Mesenchymal stem cell (in vitro differentiated cells and primary cell): ENCODE measurements around the gene GATB.

Experiments used
- DNase-seq: peaks from one replicate; pipeline ENCODE4 v3.0.0-alpha.2; 2013
- H2AFZ ChIP-seq: one replicate; pipeline ENCODE4 v1.6.1; 2013; ENCODE audit warnings: low read depth, mild to moderate bottlenecking, control low read depth, inconsistent platforms, low read length, moderate library complexity
- H2AK5ac ChIP-seq: 2 replicates; pipeline ENCODE4 v1.6.1; 2013; ENCODE audit warnings: low read length, moderate library complexity, mild to moderate bottlenecking, inconsistent platforms; ENCODE audit not compliant: severe bottlenecking
- H2BK120ac ChIP-seq: one replicate; pipeline ENCODE4 v1.6.1; 2013; ENCODE audit warnings: low read depth, mild to moderate bottlenecking, inconsistent platforms, low read length, moderate library complexity
- H2BK12ac ChIP-seq, 2 experiments: one replicate each; pipeline ENCODE4 v1.6.1; 2013; ENCODE audit warnings: inconsistent platforms in 2 of 2, low read length in 2 of 2, mild to moderate bottlenecking in 2 of 2, moderate library complexity in 2 of 2, control low read depth in 1 of 2
- H2BK15ac ChIP-seq: one replicate; pipeline ENCODE4 v1.6.1; 2013; ENCODE audit warnings: mild to moderate bottlenecking, low read depth, inconsistent platforms; ENCODE audit not compliant: poor library complexity, severe bottlenecking
- H2BK5ac ChIP-seq: 2 replicates; pipeline ENCODE4 v1.6.1; 2013; ENCODE audit warnings: low read depth, mild to moderate bottlenecking, low read length, control low read depth, inconsistent platforms; ENCODE audit not compliant: poor library complexity, severe bottlenecking
- H3K14ac ChIP-seq, 2 experiments: one replicate each; pipeline ENCODE4 v1.6.1; 2013; ENCODE audit warnings: inconsistent platforms in 2 of 2, low read length in 2 of 2, control low read depth in 1 of 2, mild to moderate bottlenecking in 1 of 2, moderate library complexity in 1 of 2
- H3K18ac ChIP-seq, 2 experiments: one replicate each; pipeline ENCODE4 v1.6.1; 2013; ENCODE audit warnings: inconsistent platforms in 2 of 2, low read length in 2 of 2, control low read depth in 1 of 2, low read depth in 1 of 2, mild to moderate bottlenecking in 1 of 2
- H3K23ac ChIP-seq, 2 experiments: one replicate each; pipeline ENCODE4 v1.6.1; 2013; ENCODE audit warnings: inconsistent platforms in 2 of 2, low read length in 2 of 2, mild to moderate bottlenecking in 2 of 2, moderate library complexity in 2 of 2, control low read depth in 1 of 2
- H3K27ac ChIP-seq: 2 replicates; pipeline ENCODE4 v1.5.1; 2013; ENCODE audit warnings: mild to moderate bottlenecking, moderate library complexity, low read length, control low read depth, inconsistent platforms; ENCODE audit not compliant: poor library complexity, severe bottlenecking
- H3K27me3 ChIP-seq, 2 experiments: 2 replicates each; pipeline versions ENCODE4 v1.6.1 to v1.7.0; 2013; ENCODE audit warnings: low read length in 2 of 2, mild to moderate bottlenecking in 2 of 2, moderate library complexity in 2 of 2, control low read depth in 1 of 2, inconsistent platforms in 1 of 2; ENCODE audit not compliant: control insufficient read depth in 1 of 2, insufficient read depth in 1 of 2
- H3K36me3 ChIP-seq, 2 experiments: 2 replicates each; pipeline versions ENCODE4 v1.6.1 to v1.7.0; 2013; ENCODE audit warnings: low read length in 2 of 2, control low read depth in 1 of 2, inconsistent platforms in 1 of 2, low read depth in 1 of 2, mild to moderate bottlenecking in 1 of 2; ENCODE audit not compliant: insufficient read depth in 2 of 2, control insufficient read depth in 1 of 2
- H3K4ac ChIP-seq, 2 experiments: one replicate each; pipeline ENCODE4 v1.6.1; 2013; ENCODE audit warnings: inconsistent platforms in 2 of 2, low read length in 2 of 2, mild to moderate bottlenecking in 2 of 2, moderate library complexity in 2 of 2, control low read depth in 1 of 2, low read depth in 1 of 2
- H3K4me1 ChIP-seq: 2 replicates; pipeline ENCODE4 v1.6.1; 2013; ENCODE audit warnings: low read depth, low read length, control low read depth; ENCODE audit not compliant: control insufficient read depth, insufficient read depth
- H3K4me2 ChIP-seq: 2 replicates; pipeline ENCODE4 v1.6.1; 2013; ENCODE audit warnings: low read length, mild to moderate bottlenecking, inconsistent platforms; ENCODE audit not compliant: poor library complexity, severe bottlenecking
- H3K4me3 ChIP-seq, 2 experiments: 2 replicates each; pipeline versions ENCODE4 v1.5.1 to v1.7.0; 2013; ENCODE audit warnings: low read length in 2 of 2, mild to moderate bottlenecking in 2 of 2, control low read depth in 1 of 2, low read depth in 1 of 2; ENCODE audit not compliant: insufficient read depth in 1 of 2
- H3K79me1 ChIP-seq: replicated peaks from 2 replicates; pipeline ENCODE4 v1.6.1; 2013; ENCODE audit warnings: mild to moderate bottlenecking, control low read depth, low read length, inconsistent platforms; ENCODE audit not compliant: poor library complexity, severe bottlenecking
- H3K9ac ChIP-seq: 2 replicates; pipeline ENCODE4 v1.7.0; 2013; ENCODE audit warnings: mild to moderate bottlenecking, low read length, moderate library complexity
- H3K9me3 ChIP-seq: 2 replicates; pipeline ENCODE4 v1.7.0; 2013; ENCODE audit warnings: mild to moderate bottlenecking, low read length; ENCODE audit not compliant: control insufficient read depth
- H4K8ac ChIP-seq: one replicate; pipeline ENCODE4 v1.6.1; 2013; ENCODE audit warnings: inconsistent platforms, mild to moderate bottlenecking, low read length, moderate library complexity
- H4K91ac ChIP-seq: one replicate; pipeline ENCODE4 v1.6.1; 2013; ENCODE audit warnings: mild to moderate bottlenecking, low read length, inconsistent platforms
- WGBS: methylation state at CpG from one replicate; pipeline ENCODE4 v1.1.7; 2013; ENCODE audit warnings: mixed read lengths; 5-methylcytosine and 5-hydroxymethylcytosine counted together

GATB gene

GRCh38 chr4:151669990-151670389 lies 90.8 kb downstream of the GATB start:
- Histone ChIP-seq H3K4me1 (peaks cover 4% of the 10 kb centered on the region), H2BK5ac (no peak overlapping the region), H3K9ac (no peak overlapping the region), H3K18ac (no peak overlapping the region), H3K4me2 (no peak overlapping the region), H2AFZ (no peak overlapping the region), H3K4me3 (no peak overlapping the region), H3K36me3 (peaks cover 0 to 13% of the 10 kb centered on the region in 2 experiments), H3K14ac (no peak overlapping the region), H3K4ac (no peak overlapping the region), H2AK5ac (no peak overlapping the region), H4K8ac (no peak overlapping the region), H3K27ac (no peak overlapping the region), H3K79me1 (no peaks in the 10 kb centered on the region), H2BK15ac (no peak overlapping the region), H2BK120ac (no peak overlapping the region), H3K27me3 (no peaks in the 10 kb centered on the region), H3K23ac (no peak overlapping the region), H3K9me3 (no peaks in the 10 kb centered on the region), H4K91ac (no peak overlapping the region), H2BK12ac (no peak overlapping the region)
- 95% methylated on average over 5 of the region's 9 CpGs for WGBS
- no peak for DNase-seq

GRCh38 chr4:151668689-151669402 lies 92.0 kb downstream of the GATB start:
- no peak overlapping the region for H3K9ac ChIP-seq
- WGBS = 91% methylated on average over 4 of the region's 4 CpGs
- no peaks in the 10 kb centered on the region for H3K27me3 ChIP-seq

GRCh38 chr4:151667666-151668065 lies 93.1 kb downstream of the GATB start:
- H3K9ac ChIP-seq = peak overlapping the region; percentile 51
- no peak overlapping the region for H3K4me3 ChIP-seq
- WGBS = 92% methylated on average over 4 of the region's 4 CpGs
- H3K36me3 ChIP-seq = peaks cover 0 to 14% of the 10 kb centered on the region in 2 experiments
- no peak overlapping the region for H3K4ac ChIP-seq
- no peak overlapping the region for H2AK5ac ChIP-seq
- no peak overlapping the region for H2BK5ac ChIP-seq
- H3K4me2 ChIP-seq = no peak overlapping the region
- H3K79me1 ChIP-seq = no peaks in the 10 kb centered on the region
- H2AFZ ChIP-seq = no peak overlapping the region
- no peak overlapping the region for H3K27ac ChIP-seq
- H3K4me1 ChIP-seq = peaks cover 2% of the 10 kb centered on the region
- no peak overlapping the region for H3K18ac ChIP-seq
- no peaks in the 10 kb centered on the region for H3K9me3 ChIP-seq
- no peaks in the 10 kb centered on the region for H3K27me3 ChIP-seq
- H3K14ac ChIP-seq = no peak overlapping the region
- H2BK15ac ChIP-seq = no peak overlapping the region
- no peak overlapping the region for H2BK120ac ChIP-seq
- no peak overlapping the region for H3K23ac ChIP-seq
- H4K91ac ChIP-seq = no peak overlapping the region
- no peak overlapping the region for H2BK12ac ChIP-seq
- no peak overlapping the region for H4K8ac ChIP-seq
- DNase-seq = no peak

More at GRCh38 chr4:151668689-151669402, 92.0 kb downstream of the GATB start:
- Histone ChIP-seq H3K27ac (no peak overlapping the region), H2BK5ac (no peak overlapping the region), H3K36me3 (peaks cover 0 to 13% of the 10 kb centered on the region in 2 experiments), H2AFZ (no peak overlapping the region), H3K4ac (no peak overlapping the region), H3K4me3 (no peak overlapping the region), H3K14ac (no peak overlapping the region), H3K18ac (no peak overlapping the region), H2BK15ac (no peak overlapping the region), H3K4me2 (no peak overlapping the region), H3K4me1 (peaks cover 2% of the 10 kb centered on the region), H4K8ac (peak overlapping the region; percentile 27), H3K79me1 (no peaks in the 10 kb centered on the region), H2BK120ac (no peak overlapping the region), H3K23ac (no peak overlapping the region), H3K9me3 (no peaks in the 10 kb centered on the region), H4K91ac (no peak overlapping the region), H2AK5ac (no peak overlapping the region), H2BK12ac (no peak overlapping the region)
- DNase-seq = no peak

- WGBS = 3% methylated on average over 2 of the region's 3 CpGs
- Histone ChIP-seq H3K18ac (no peak overlapping the region), H3K9me3 (no peaks in the 10 kb centered on the region), H2BK15ac (no peak overlapping the region), H3K14ac (no peak overlapping the region), H3K9ac (peak overlapping the region; percentile 51), H2AK5ac (no peak overlapping the region), H3K23ac (no peak overlapping the region), H3K36me3 (peaks cover 0 to 14% of the 10 kb centered on the region in 2 experiments), H4K91ac (no peak overlapping the region), H3K4me3 (no peak overlapping the region), H2AFZ (no peak overlapping the region), H3K4me1 (peaks cover 2% of the 10 kb centered on the region), H4K8ac (no peak overlapping the region), H2BK5ac (no peak overlapping the region), H2BK12ac (no peak overlapping the region), H3K27ac (no peak overlapping the region), H3K27me3 (no peaks in the 10 kb centered on the region), H3K79me1 (no peaks in the 10 kb centered on the region), H3K4ac (no peak overlapping the region), H2BK120ac (no peak overlapping the region), H3K4me2 (no peak overlapping the region)
- DNase-seq = peak; percentile 83
Observed at GRCh38 chr4:151667048-151667447, 93.8 kb downstream of the GATB start.
